Trophoblast cell (in vitro differentiated cells and primary cell): ENCODE data around the gene CLEC4F.

Experiments used
- DNase-seq, 2 donors: peaks; one replicate each; pipeline ENCODE4 v3.0.0-alpha.2; 2016
- H2AFZ ChIP-seq: 2 replicates; pipeline ENCODE4 v1.6.1; 2013; ENCODE audit warnings: low read length, moderate library complexity, mild to moderate bottlenecking; ENCODE audit not compliant: insufficient read depth, poor library complexity
- H2AK5ac ChIP-seq: 2 replicates; pipeline ENCODE4 v1.6.1; 2013; ENCODE audit warnings: mild to moderate bottlenecking, low read length
- H2BK120ac ChIP-seq: 2 replicates; pipeline ENCODE4 v1.6.1; 2013; ENCODE audit warnings: low read length, mild to moderate bottlenecking, moderate library complexity; ENCODE audit not compliant: insufficient read depth, poor library complexity
- H2BK12ac ChIP-seq: 2 replicates; pipeline ENCODE4 v1.6.1; 2013; ENCODE audit warnings: mild to moderate bottlenecking, low read length, moderate library complexity
- H2BK5ac ChIP-seq: 2 replicates; pipeline ENCODE4 v1.6.1; 2013; ENCODE audit warnings: low read length, low read depth, moderate library complexity, mild to moderate bottlenecking; ENCODE audit not compliant: poor library complexity
- H3K14ac ChIP-seq: 2 replicates; pipeline ENCODE4 v1.6.1; 2013; ENCODE audit warnings: mild to moderate bottlenecking, low read length
- H3K18ac ChIP-seq: 2 replicates; pipeline ENCODE4 v1.6.1; 2013; ENCODE audit warnings: mild to moderate bottlenecking, low read length
- H3K23ac ChIP-seq: 2 replicates; pipeline ENCODE4 v1.6.1; 2013; ENCODE audit warnings: low read length
- H3K27ac ChIP-seq: 2 replicates; pipeline ENCODE4 v1.5.1; 2013; ENCODE audit warnings: low read depth, mild to moderate bottlenecking, inconsistent platforms, low read length, moderate library complexity
- H3K27me3 ChIP-seq: 2 replicates; pipeline ENCODE4 v1.6.1; 2013; ENCODE audit warnings: inconsistent platforms, mild to moderate bottlenecking, low read length, moderate library complexity; ENCODE audit not compliant: insufficient read depth
- H3K36me3 ChIP-seq, 2 experiments: 1 replicate in 1 of 2; 2 replicates in 1 of 2; pipeline ENCODE4 v1.6.1; 2013; ENCODE audit warnings: low read length in 2 of 2, mild to moderate bottlenecking in 2 of 2, moderate library complexity in 1 of 2; ENCODE audit not compliant: insufficient read depth in 2 of 2, control insufficient read depth in 1 of 2
- H3K4ac ChIP-seq: 2 replicates; pipeline ENCODE4 v1.6.1; 2013; ENCODE audit warnings: low read depth, mild to moderate bottlenecking, low read length, moderate library complexity
- H3K4me1 ChIP-seq, 2 experiments: 1 replicate in 1 of 2; 2 replicates in 1 of 2; pipeline ENCODE4 v1.6.1; 2013; ENCODE audit warnings: low read length in 2 of 2, mild to moderate bottlenecking in 2 of 2, moderate library complexity in 1 of 2; ENCODE audit not compliant: insufficient read depth in 2 of 2, control insufficient read depth in 1 of 2
- H3K4me2 ChIP-seq: 2 replicates; pipeline ENCODE4 v1.6.1; 2013; ENCODE audit warnings: inconsistent platforms, mild to moderate bottlenecking, low read length, moderate library complexity
- H3K4me3 ChIP-seq: 2 replicates; pipeline ENCODE4 v1.5.1; 2013; ENCODE audit warnings: mild to moderate bottlenecking, low read depth, low read length, inconsistent platforms
- H3K79me1 ChIP-seq: one replicate; pipeline ENCODE4 v1.6.1; 2013; ENCODE audit warnings: low read length
- H3K79me2 ChIP-seq: 2 replicates; pipeline ENCODE4 v1.6.1; 2013; ENCODE audit warnings: low read length, mild to moderate bottlenecking; ENCODE audit not compliant: control insufficient read depth, insufficient read depth, poor library complexity
- H3K9ac ChIP-seq: 2 replicates; pipeline ENCODE4 v1.6.1; 2013; ENCODE audit warnings: mild to moderate bottlenecking, low read length
- H3K9me3 ChIP-seq: 2 replicates; pipeline ENCODE4 v1.6.1; 2013; ENCODE audit warnings: low read depth, mild to moderate bottlenecking, control low read depth, inconsistent platforms, low read length; ENCODE audit not compliant: insufficient read depth
- H4K12ac ChIP-seq: 2 replicates; pipeline ENCODE4 v1.6.1; 2013; ENCODE audit warnings: low read depth, mild to moderate bottlenecking, low read length, moderate library complexity
- H4K8ac ChIP-seq: 2 replicates; pipeline ENCODE4 v1.6.1; 2013; ENCODE audit warnings: low read depth, mild to moderate bottlenecking, low read length, moderate library complexity
- H4K91ac ChIP-seq: one replicate; pipeline ENCODE4 v1.6.1; 2013; ENCODE audit warnings: low read depth, mild to moderate bottlenecking, low read length, moderate library complexity
- WGBS: extraction: QIAGEN DNeasy Blood & Tissue Kit; methylation state at CpG from one replicate; pipeline ENCODE4 v1.1.7; 2013; ENCODE audit warnings: missing lambda C conversion rate; ENCODE audit not compliant: insufficient read length, insufficient coverage; ENCODE audit errors: extremely low coverage; 5-methylcytosine and 5-hydroxymethylcytosine counted together

The CLEC4F gene

DNA sequence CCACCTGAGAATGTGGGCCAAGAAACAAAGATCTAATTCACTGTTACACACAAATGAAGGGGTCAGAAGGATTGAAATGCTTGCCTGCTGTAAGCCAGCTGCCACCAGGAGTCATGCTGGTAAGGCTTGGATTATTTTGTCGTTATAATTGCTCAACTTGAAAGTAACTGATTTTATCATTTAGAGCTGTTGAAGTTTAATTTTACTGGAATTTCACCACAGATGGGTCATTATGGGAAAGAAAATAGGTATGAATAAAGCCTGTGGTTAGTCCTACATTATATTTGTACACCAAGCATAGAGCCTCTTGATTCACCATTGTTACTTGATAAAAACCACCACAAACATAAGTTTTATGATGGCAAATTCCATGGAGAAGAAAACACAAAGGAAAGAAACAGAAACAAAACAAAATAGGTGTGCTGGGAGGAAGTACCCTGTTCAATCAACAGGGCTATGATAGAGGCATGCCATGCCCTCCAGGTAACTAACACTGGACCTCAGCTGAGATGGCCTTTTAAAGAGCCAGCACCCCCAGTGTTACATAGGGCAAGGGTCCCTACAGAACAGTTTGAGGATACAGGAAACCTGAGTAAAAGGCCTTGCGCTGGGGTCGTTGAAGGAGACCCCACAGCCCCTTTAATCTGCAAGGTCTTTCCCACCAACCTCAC lies 3.0 kb downstream of the CLEC4F start:
- Histone ChIP-seq H4K8ac (no peak overlapping the region), H2AK5ac (no peak overlapping the region), H3K4me2 (no peak overlapping the region), H3K4me3 (no peak overlapping the region), H2BK12ac (no peak overlapping the region), H3K9ac (no peak overlapping the region), H4K91ac (no peak overlapping the region), H3K79me2 (no peaks in the 10 kb centered on the region), H3K23ac (no peak overlapping the region), H3K27me3 (no peaks in the 10 kb centered on the region), H3K27ac (no peak overlapping the region), H2BK120ac (no peak overlapping the region), H2BK5ac (no peak overlapping the region), H3K4ac (no peak overlapping the region), H3K18ac (no peak overlapping the region), H3K9me3 (peaks cover 1% of the 10 kb centered on the region), H3K79me1 (no peaks in the 10 kb centered on the region), H2AFZ (no peak overlapping the region), H3K14ac (no peak overlapping the region), H4K12ac (no peak overlapping the region), H3K36me3 (no peaks in the 10 kb centered on the region), H3K4me1 (no peaks in the 10 kb centered on the region)
- peak in 1 of 2 donors; percentile 30 for DNase-seq
- WGBS = no CpG with 5 or more reads among the region's 3 CpGs

DNA sequence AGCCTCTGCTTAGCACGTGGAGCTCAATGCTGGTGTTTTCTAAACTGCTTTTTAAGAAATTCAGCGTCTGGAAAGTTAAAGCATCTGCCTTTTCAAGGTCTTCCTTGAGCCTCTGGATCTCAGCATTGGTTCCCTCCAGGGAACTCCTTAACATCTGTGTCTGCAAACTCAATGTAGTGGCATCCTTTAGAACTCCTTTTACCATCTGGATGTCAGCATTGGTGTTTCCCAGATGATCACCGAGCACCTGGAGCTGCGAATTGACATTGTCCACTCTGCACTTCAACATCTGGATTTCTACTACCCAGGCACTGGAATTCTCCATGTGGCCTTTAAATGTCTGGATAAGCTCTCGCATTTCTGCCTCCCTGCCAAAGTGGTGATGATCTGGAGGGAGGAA lies 3.7 kb downstream of the CLEC4F start:
- no peak overlapping the region for H4K91ac ChIP-seq
- no peak overlapping the region for H4K12ac ChIP-seq
- no peak overlapping the region for H3K14ac ChIP-seq
- no peak overlapping the region for H3K18ac ChIP-seq
- no peak overlapping the region for H2BK5ac ChIP-seq
- H3K9me3 ChIP-seq = peaks cover 1% of the 10 kb centered on the region
- no peaks in the 10 kb centered on the region for H3K36me3 ChIP-seq
- H4K8ac ChIP-seq = no peak overlapping the region
- H2BK12ac ChIP-seq = no peak overlapping the region
- H3K4me3 ChIP-seq = no peak overlapping the region
- H3K79me2 ChIP-seq = no peaks in the 10 kb centered on the region
- H3K9ac ChIP-seq = no peak overlapping the region
- no peaks in the 10 kb centered on the region for H3K4me1 ChIP-seq
- no peak overlapping the region for H3K4ac ChIP-seq
- H2AK5ac ChIP-seq = no peak overlapping the region
- H3K23ac ChIP-seq = no peak overlapping the region
- no peak for DNase-seq
- WGBS = no CpG with 5 or more reads among the region's 5 CpGs
- no peak overlapping the region for H2AFZ ChIP-seq
- H3K27ac ChIP-seq = no peak overlapping the region
- H3K4me2 ChIP-seq = no peak overlapping the region
- no peak overlapping the region for H2BK120ac ChIP-seq
- H3K27me3 ChIP-seq = no peaks in the 10 kb centered on the region
- no peaks in the 10 kb centered on the region for H3K79me1 ChIP-seq

DNA sequence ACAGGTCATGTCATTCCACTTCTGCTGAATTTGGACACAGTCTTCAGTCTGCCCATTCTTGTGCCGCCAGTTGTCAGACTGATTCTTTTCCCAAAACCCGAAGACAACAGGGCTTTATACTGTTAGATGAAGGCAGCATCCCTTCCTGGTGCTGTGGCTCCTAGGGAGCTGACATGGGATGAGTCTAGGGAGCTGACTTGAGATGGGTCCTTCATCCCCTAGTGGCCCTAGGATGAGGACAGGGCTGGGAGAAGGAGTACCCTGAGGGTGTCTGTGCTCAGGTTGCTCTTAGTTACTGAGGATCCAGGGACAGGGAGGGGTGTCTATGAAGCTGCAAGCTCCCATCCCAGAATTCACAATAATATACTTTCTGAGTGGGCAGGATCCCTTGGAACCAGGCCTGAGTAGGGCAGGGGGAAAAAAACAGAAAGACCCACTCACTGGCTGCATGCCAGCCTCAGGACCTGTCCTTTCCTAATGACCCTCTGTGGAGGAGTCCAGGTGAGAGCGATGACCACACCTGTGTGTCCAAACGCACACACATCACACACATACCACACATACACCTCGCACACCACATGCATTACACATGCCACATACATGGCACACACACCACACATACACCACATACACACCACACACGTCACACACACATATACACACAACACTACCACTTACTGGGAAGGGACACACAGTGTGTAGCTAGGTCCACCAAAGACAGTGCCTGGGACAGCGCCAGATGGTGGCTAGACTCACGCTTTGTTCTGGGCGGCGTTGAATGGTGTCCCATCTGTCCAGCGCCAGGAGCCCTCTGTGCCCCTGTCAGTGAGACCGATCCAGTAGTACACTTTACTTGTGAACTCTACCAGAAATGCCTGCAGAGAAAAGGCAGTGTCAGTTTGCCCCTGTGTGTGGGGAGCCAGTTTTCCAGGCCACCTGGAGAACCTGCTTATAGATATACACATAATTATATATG lies 11.1 kb downstream of the CLEC4F start:
- Histone ChIP-seq H4K12ac (no peak overlapping the region), H3K4me1 (no peaks in the 10 kb centered on the region), H3K14ac (no peak overlapping the region), H3K36me3 (no peaks in the 10 kb centered on the region), H3K79me1 (no peaks in the 10 kb centered on the region), H2AFZ (no peak overlapping the region), H3K4me3 (no peak overlapping the region), H2BK12ac (no peak overlapping the region), H3K27me3 (no peaks in the 10 kb centered on the region), H3K27ac (no peak overlapping the region), H3K23ac (peak overlapping the region; percentile 47), H2AK5ac (no peak overlapping the region), H3K18ac (no peak overlapping the region), H3K9me3 (peaks cover 2% of the 10 kb centered on the region), H3K79me2 (no peaks in the 10 kb centered on the region), H3K9ac (no peak overlapping the region), H3K4me2 (no peak overlapping the region), H2BK120ac (no peak overlapping the region), H3K4ac (no peak overlapping the region), H4K91ac (no peak overlapping the region), H2BK5ac (no peak overlapping the region), H4K8ac (no peak overlapping the region)
- DNase-seq = no peak
- WGBS = no CpG with 5 or more reads among the region's 12 CpGs

DNA sequence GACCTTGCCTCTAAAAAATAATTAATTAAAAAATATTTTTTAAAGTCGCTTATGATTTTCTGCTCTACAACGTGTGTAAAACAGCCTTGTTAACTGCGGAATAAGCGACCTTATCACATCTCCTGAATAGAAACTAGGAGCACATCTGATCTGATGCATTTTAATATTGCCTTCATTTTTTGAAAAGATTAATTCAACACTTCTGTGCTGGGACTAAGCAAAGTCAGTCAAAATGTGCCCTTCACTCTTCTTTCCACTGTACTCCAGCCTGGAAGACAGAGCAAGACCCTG lies 12.6 kb downstream of the CLEC4F start:
- H3K27ac ChIP-seq = no peak overlapping the region
- H3K18ac ChIP-seq = no peak overlapping the region
- H3K9ac ChIP-seq = no peak overlapping the region
- DNase-seq = no peak
- H3K23ac ChIP-seq = no peak overlapping the region
- no peak overlapping the region for H3K4me3 ChIP-seq
- no peaks in the 10 kb centered on the region for H3K79me1 ChIP-seq
- no peak overlapping the region for H2AFZ ChIP-seq
- no peak overlapping the region for H3K4me2 ChIP-seq
- H4K8ac ChIP-seq = no peak overlapping the region
- H3K27me3 ChIP-seq = no peaks in the 10 kb centered on the region
- H3K79me2 ChIP-seq = no peaks in the 10 kb centered on the region
- no peaks in the 10 kb centered on the region for H3K36me3 ChIP-seq
- no peak overlapping the region for H4K91ac ChIP-seq
- H2BK120ac ChIP-seq = no peak overlapping the region
- H2BK12ac ChIP-seq = no peak overlapping the region
- peaks cover 2% of the 10 kb centered on the region for H3K9me3 ChIP-seq
- H4K12ac ChIP-seq = no peak overlapping the region
- no peak overlapping the region for H3K4ac ChIP-seq
- H2BK5ac ChIP-seq = no peak overlapping the region
- H3K14ac ChIP-seq = no peak overlapping the region
- no peaks in the 10 kb centered on the region for H3K4me1 ChIP-seq
- no peak overlapping the region for H2AK5ac ChIP-seq
- WGBS = no CpG with 5 or more reads among the region's 4 CpGs
